Body of pancreas (tissue), 4 donors: ENCODE data around the gene ADAMTS5. TPM values are rescaled to one million over a fixed set of nuclear protein-coding genes. Genes with fewer than 3 reads are reported as not detected.

Source experiments
- ATAC-seq: fragments of 150-250 bp; one replicate; pipeline ENCODE4 v1.9.1; 2016
- DNase-seq, 4 donors: peaks; one replicate each; pipeline ENCODE4 v3.0.0-alpha.2; 2019
- H3K27ac ChIP-seq, 4 donors: fragments of 200-600 bp; sonication (generic); 1 replicate in 3 of 4; 2 replicates in 1 of 4; pipeline versions ENCODE4 v1.5.1 to v1.6.1; 2016 to 2019; ENCODE audit warnings: mild to moderate bottlenecking in 1 of 4, mixed read lengths in 1 of 4, moderate library complexity in 1 of 4
- H3K27me3 ChIP-seq, 2 donors: fragments of 200-600 bp; sonication (generic); one replicate each; pipeline ENCODE4 v1.6.0; 2016; ENCODE audit warnings: mild to moderate bottlenecking in 1 of 2
- H3K36me3 ChIP-seq, 2 donors: fragments of 200-600 bp; sonication (generic); replicated peaks in 1 of 2; 2 replicates each; pipeline ENCODE4 v1.5.1; 2016; ENCODE audit warnings: low read depth in 2 of 2; ENCODE audit not compliant: insufficient read depth in 1 of 2
- H3K4me1 ChIP-seq: fragments of 200-600 bp; sonication (generic); one replicate; pipeline ENCODE4 v1.6.0; 2016
- H3K4me3 ChIP-seq, 2 donors: fragments of 200-600 bp; sonication (generic); 1 replicate in 1 of 2; 2 replicates in 1 of 2; pipeline ENCODE4 v1.5.1; 2016 to 2019
- H3K9me3 ChIP-seq, 3 donors: fragments of 200-600 bp; sonication (generic); 1 replicate in 2 of 3; 2 replicates in 1 of 3; pipeline ENCODE4 v1.5.1; 2016
- CTCF ChIP-seq, 7 experiments: fragments of 450-650 bp in 4 of 7; fragments of 200-600 bp in 3 of 7; sonication (generic) in 3 of 7; IDR thresholded peaks; one replicate each; pipeline ENCODE4 v1.5.1; 2016 to 2019; ENCODE audit warnings: antibody characterized with exemption in 7 of 7
- POLR2A ChIP-seq, 3 donors: fragments of 450-650 bp; IDR thresholded peaks; one replicate each; pipeline ENCODE4 v1.6.1; 2016; ENCODE audit warnings: antibody characterized with exemption in 3 of 3, mild to moderate bottlenecking in 2 of 3
- WGBS, 2 donors: methylation state at CpG; one replicate each; pipeline ENCODE4 v1.1.5; 2017; 5-methylcytosine and 5-hydroxymethylcytosine counted together
- intact Hi-C: fragments of 100-400 bp; cut with DNase I; formaldehyde crosslinking; loops from one replicate; pipeline ENCODE4 v1.15.1; 2023
- total RNA-seq, 2 donors: library from RNA; depleted of rRNA; stranded (reverse); fragments of >200 nt; gene quantifications; one replicate each; pipeline ENCODE4 v1.1.0, GENCODE V29; 2016

ADAMTS5 gene
- total RNA-seq, 2 donors from 2014 or later = 3.4 to 3.6 TPM

- peak; percentile 2 to 22 (median 16) for DNase-seq
- Histone ChIP-seq H3K9me3 (no peaks in the 10 kb centered on the region), H3K4me3 (peak overlapping the region; percentile 22 to 38), H3K27ac (peak overlapping the region in 1 of 4 donors; percentile 29), H3K4me1 (peaks cover 26% of the 10 kb centered on the region), H3K36me3 (no peaks in the 10 kb centered on the region), H3K27me3 (peaks cover 2 to 9% of the 10 kb centered on the region in 2 donors)
- WGBS, 2 donors = 2 to 3% methylated on average over 26 to 66 of the region's 66 CpGs
- intact Hi-C loops = no loop called here
- TF ChIP-seq CTCF (IDR thresholded peaks at IDR 0.05) = no peak
- no peak for TF ChIP-seq POLR2A (IDR thresholded peaks at IDR 0.05)
- ATAC-seq = peak; percentile 45
These were observed 844 bp downstream of the ADAMTS5 start for GRCh38 chr21:26965907-26966581.

- intact Hi-C loops = no loop called here
- H3K4me1 ChIP-seq = peaks cover 26% of the 10 kb centered on the region
- no peaks in the 10 kb centered on the region for H3K36me3 ChIP-seq
- peak overlapping the region in 1 of 2 donors; percentile 38 for H3K4me3 ChIP-seq
- H3K9me3 ChIP-seq = no peaks in the 10 kb centered on the region
- peak; percentile 24 to 58 (median 28) for DNase-seq
- TF ChIP-seq POLR2A (IDR thresholded peaks at IDR 0.05) = no peak
- TF ChIP-seq CTCF (IDR thresholded peaks at IDR 0.05) = peak in 1 of 7 experiments; percentile 52
- peak overlapping the region in 1 of 4 donors; percentile 29 for H3K27ac ChIP-seq
- 14 to 40% methylated on average over 20 to 58 of the region's 58 CpGs for WGBS, 2 donors
- ATAC-seq = peak; percentile 24
- H3K27me3 ChIP-seq = peaks cover 2 to 9% of the 10 kb centered on the region in 2 donors
These were observed 1.6 kb downstream of the ADAMTS5 start for GRCh38 chr21:26965040-26965906.

- Histone ChIP-seq H3K4me1 (peaks cover 26% of the 10 kb centered on the region), H3K27ac (no peak overlapping the region), H3K36me3 (no peaks in the 10 kb centered on the region), H3K27me3 (peaks cover 2 to 9% of the 10 kb centered on the region in 2 donors), H3K9me3 (no peaks in the 10 kb centered on the region), H3K4me3 (no peak overlapping the region)
- intact Hi-C loops = no loop called here
- WGBS, 2 donors = 71 to 81% methylated on average over 14 of the region's 14 CpGs
- no peak for ATAC-seq
- peak in 3 of 4 donors; percentile 11 to 17 (median 13) for DNase-seq
- TF ChIP-seq POLR2A (IDR thresholded peaks at IDR 0.05) (no peak), CTCF (IDR thresholded peaks at IDR 0.05) (no peak)
These were observed 2.6 kb downstream of the ADAMTS5 start for GRCh38 chr21:26964170-26964778.

GRCh38 chr21:26962621-26963181, 4.2 kb downstream of the ADAMTS5 start:
- Histone ChIP-seq H3K27ac (no peak overlapping the region), H3K27me3 (peaks cover 2 to 9% of the 10 kb centered on the region in 2 donors), H3K4me1 (peaks cover 25% of the 10 kb centered on the region), H3K36me3 (no peaks in the 10 kb centered on the region), H3K4me3 (no peak overlapping the region), H3K9me3 (no peaks in the 10 kb centered on the region)
- TF ChIP-seq CTCF (IDR thresholded peaks at IDR 0.05) = no peak
- TF ChIP-seq POLR2A (IDR thresholded peaks at IDR 0.05) = no peak
- WGBS, 2 donors = 77 to 82% methylated on average over 3 of the region's 3 CpGs
- DNase-seq (no peak), ATAC-seq (no peak)
- intact Hi-C loops = no loop called here
